ENCODE data around the gene ZNF14.

DNA sequence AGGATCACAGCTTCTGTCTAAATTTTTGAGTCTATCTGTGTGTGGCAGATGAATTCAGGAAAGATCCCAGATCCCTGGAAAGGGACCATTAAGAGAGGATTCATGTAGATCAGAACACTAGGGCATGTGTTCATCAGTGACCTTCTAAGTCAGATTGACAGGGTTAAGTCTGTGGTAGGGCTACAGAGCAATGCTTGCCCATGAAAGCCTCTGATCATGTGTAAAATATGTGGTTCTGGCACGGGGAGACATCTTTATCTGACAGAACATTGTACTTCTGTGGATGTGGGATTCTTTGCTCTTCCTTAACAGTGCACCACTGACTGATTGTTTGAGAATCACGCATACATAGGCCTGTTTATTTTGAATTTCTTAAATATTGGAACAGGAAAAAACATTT, 45.8 kb upstream of the ZNF14 start:
- TF ChIP-seq, protein P1, sequence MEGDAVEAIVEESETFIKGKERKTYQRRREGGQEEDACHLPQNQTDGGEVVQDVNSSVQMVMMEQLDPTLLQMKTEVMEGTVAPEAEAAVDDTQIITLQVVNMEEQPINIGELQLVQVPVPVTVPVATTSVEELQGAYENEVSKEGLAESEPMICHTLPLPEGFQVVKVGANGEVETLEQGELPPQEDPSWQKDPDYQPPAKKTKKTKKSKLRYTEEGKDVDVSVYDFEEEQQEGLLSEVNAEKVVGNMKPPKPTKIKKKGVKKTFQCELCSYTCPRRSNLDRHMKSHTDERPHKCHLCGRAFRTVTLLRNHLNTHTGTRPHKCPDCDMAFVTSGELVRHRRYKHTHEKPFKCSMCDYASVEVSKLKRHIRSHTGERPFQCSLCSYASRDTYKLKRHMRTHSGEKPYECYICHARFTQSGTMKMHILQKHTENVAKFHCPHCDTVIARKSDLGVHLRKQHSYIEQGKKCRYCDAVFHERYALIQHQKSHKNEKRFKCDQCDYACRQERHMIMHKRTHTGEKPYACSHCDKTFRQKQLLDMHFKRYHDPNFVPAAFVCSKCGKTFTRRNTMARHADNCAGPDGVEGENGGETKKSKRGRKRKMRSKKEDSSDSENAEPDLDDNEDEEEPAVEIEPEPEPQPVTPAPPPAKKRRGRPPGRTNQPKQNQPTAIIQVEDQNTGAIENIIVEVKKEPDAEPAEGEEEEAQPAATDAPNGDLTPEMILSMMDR (IDR thresholded peaks at IDR 0.05; ENCODE audit: low read length) = no peak
- TF ChIP-seq EZH2 (optimal IDR thresholded peaks at IDR 0.05; ENCODE audit: low read depth, low read length) (no peak), EZH2phosphoT487 (IDR thresholded peaks at IDR 0.05; ENCODE audit: low read length) (no peak)

All from MM.1S (cell line).